Activated CD8-positive, alpha-beta memory T cell treated with anti-CD3 and anti-CD28 coated beads, Interleukin-2, amount 50 U/mL, for 4 hours (primary cell): ENCODE measurements around the gene SPTBN1.
"Not testable (repeated sequence)": the region's sequence is repeated elsewhere in the genome, so short reads cannot be mapped to it uniquely, and the experiment has no call there.

Source experiments
- DNase-seq: peaks from one replicate; pipeline ENCODE4 v3.0.0-alpha.2; 2020

SPTBN1 gene

DNA sequence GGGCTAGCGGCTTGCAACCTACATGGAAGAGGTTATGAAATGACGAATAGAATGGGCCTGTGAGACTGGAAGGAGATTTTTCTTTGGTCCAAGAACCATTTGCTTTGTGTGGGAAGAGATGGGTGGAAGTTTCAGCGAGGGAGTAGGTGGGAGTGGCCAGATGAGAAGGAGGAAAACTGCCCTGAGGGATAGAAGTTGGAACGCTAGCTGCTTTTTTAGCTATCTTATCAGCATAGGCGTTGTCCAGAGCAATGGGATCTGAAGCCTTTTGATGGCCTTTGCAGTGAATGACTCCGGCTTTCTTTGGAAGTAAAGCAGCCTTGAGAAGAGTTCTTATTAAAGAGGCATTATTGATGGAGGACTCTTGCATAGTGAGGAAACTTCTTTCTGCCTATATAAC, 52.4 kb downstream of the SPTBN1 start:
- DNase-seq = no peak

DNA sequence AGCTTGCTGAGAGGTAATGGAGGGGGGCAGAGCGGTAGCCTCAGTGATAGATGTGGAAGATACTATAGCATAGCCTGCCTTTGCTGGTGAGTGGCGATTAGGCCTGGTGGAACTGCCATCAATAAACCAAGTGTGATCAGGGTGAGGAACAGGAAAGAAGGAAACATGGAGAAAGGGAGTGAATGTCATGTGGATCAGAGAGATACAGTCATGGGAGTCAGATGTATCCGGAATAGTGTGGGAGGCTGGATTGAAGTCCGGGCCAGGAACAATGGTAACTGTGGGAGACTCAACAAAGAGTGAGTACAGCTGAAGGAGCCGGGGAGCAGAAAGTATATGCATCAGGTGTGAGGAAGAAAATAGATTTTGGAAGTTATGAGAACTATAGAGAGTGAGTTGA, 52.9 kb downstream of the SPTBN1 start:
- not testable (repeated sequence) for DNase-seq

DNA sequence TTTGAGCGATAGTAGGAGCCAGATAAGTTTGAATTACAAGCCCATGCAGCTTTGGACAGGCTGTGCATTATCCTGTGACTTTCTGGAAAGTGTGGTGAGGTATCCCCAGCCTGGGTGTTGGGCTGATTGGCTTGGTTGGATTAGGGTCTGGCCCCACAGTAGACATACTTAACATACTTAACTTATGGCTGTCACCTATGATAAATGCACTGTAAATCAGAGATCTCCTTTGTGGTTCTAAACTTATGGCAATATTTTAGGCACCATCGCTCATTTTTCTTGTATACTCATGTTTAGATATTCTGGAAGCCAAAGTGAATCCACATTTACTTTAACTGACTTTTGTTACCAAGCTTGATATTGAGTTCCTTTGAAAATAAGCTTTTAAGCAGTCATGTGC, 54.8 kb downstream of the SPTBN1 start:
- DNase-seq = no peak

GRCh38 chr2:54512183-54512582, 56.1 kb downstream of the SPTBN1 start:
- DNase-seq = no peak

- no peak for DNase-seq
These were observed 56.7 kb downstream of the SPTBN1 start for GRCh38 chr2:54512663-54513362.

DNA sequence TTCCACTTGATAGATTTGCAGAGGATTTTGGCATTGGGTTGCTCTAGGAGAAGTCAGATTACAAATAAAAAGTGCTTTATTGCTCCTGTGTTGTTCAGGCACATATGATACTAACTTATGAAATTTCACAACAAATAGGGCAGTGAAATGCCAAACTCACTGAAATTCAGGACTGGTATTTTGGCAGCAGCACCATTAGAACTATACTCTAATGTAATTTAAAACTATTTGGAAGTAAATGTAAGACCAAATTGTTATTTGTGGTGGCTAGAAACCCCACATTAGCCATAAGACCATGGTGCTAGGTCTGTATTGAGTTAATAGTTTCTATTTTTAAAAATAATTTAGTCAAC, 57.2 kb downstream of the SPTBN1 start:
- no peak for DNase-seq

DNA sequence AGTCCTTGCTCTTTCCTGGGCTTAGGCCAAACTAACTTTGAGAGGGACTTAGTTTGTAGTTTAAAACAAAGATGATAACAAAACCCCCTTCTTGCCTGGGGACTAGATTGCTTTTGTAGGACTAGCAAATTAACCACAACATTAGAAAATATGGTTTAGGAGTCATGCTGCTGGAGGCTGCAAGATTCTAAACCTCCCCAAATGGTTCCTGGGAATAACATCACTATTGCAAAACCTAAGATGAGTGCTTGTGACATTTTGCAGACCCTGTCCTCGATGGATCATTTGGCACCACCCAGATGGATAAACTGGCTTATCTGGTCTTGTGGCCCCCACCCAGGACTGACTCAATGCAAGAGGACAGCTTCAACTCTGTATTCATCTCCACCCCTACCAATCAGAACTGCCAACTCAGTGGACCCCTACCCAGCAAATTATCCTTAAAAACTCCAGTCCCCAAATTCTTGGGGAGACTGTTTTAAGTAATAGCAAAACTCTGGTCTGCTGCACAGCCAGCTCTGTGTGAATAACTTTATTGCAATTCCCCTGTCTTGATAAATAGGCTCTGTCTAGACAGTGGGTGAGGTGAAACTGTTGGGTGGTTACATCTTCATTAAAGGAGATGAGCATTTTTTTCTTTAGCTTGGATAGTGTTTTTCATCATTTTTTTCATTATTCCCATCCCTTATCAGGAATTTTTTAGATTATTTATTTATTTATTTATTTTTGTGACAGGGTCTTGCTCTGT, 58.9 kb downstream of the SPTBN1 start:
- no peak for DNase-seq

DNA sequence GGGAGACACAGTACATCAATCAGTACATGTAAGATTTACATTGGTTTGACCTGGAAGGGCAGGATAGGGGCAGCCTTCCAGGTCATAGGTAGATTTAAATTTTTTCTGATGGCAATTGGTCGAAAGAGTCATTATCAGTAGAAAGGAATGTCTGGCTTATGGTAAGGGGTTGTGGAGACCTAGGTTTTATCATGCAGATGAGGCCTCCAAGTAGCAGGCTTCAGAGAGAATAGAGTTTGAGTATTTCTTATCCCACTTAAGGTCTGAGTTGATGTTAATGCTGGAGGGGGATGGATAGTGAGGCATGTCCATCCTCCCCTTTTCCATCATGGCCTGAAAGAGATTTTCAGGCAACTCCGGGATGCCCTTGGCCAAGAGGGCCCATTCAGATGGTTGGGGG, 60.7 kb downstream of the SPTBN1 start:
- DNase-seq = no peak

DNA sequence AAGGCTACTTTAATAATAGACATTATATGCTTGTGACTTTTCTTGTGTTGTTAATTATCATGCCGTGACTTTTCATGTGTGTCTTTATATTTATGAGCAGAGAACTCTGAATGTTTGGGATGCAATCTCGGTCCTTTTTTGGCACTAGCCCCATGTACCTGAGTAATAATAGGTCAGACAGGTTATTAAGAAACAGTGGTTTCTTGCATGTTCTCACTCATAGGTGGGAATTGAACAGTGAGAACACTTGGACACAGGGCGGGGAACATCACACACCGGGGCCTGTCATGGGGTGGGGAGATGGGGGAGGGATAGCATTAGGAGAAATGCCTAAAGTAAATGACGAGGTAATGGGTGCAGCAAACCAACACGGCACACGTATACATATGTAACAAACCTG, 61.9 kb downstream of the SPTBN1 start:
- DNase-seq = not testable (repeated sequence)

DNA sequence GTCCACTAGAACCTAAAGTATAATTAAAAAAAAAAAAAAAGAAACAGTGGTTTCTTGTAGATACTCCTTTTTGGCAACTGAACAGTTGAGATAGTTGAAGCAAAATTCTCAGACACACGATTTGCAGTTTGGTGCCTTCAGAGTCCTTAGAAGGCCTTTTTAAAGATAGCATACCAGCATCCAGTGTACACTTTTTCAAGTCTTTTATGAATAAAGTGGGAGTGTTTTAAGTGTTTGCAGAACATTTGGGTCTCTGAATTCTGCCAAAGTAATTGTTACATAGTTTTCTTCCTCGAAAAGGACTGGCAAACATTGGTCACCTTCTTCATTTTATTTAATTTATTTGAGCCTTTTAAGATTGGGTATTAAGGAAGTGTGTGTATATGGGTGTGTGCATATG, 62.3 kb downstream of the SPTBN1 start:
- DNase-seq = no peak

GRCh38 chr2:54519841-54520459, 63.8 kb downstream of the SPTBN1 start:
- DNase-seq = no peak

- DNase-seq = no peak
These were observed 64.6 kb downstream of the SPTBN1 start for GRCh38 chr2:54520687-54521086.

DNA sequence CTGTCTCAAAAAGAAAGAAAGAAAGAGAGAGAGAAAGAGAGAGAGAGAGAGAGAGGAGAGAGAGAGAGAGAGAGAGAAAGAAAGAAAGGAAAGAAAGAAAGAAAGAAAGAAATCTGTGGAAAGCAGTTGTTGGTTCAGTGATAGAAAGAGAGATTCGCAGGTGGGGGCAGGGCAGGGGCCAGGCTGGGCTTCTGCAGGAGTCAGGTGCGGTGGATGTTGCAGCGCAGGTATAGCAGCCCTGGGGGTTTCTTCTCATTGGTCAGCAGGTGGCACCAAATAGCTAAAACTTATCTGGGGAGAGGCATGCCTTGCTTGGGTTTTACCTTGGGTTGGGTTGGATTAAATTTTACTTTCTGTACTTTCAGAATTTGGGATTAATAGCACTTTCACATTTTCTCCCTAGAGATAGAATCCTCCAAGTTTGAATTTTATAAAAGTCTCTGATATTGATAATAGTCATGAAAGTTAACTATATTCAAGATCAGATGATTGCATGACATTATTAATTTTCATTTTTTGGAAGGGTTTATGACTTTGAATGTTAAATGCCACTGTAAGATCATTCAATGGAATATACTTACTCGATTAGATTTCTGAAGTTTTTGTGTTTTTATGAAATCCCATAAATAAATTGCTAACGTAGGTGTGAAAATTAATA, 66.6 kb downstream of the SPTBN1 start:
- peak; percentile 61 for DNase-seq

- DNase-seq = no peak
These were observed 67.3 kb downstream of the SPTBN1 start for GRCh38 chr2:54523324-54523959.

DNA sequence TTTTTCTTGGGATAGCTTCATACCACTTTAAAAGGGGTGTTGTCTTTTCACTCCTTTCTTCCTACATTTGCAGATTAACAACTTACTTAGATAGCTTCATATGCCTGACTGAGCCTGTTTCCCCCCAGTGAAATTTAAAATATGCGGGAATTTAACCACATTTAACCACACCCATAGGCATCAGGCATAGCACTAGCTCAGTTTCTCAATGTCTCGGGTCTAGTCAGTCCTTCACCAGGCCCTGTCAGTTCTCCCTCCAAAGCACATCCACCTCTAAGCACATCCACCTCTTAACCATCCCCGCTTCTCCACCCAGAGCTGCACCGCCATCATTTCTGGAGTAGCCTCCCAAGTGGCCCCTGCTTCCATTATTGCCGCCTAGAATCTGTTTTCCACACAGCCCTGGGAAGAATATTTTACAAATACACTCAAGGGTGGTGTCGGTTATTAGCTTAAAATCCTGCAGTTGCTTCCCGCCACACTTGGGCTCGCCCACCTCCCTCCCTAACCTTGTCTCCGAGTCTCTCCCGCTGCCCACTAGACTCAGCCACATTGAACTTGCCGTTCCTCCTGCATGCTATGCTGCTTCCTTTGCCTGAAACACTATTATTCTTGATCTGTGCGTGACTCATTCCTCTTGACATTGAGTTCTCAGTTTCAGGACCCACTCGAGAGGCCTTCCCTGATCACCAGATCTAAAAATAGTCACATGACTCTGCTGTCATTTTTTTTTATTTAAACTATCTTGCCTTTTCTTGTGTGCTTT, 68.3 kb downstream of the SPTBN1 start:
- DNase-seq = no peak

DNA sequence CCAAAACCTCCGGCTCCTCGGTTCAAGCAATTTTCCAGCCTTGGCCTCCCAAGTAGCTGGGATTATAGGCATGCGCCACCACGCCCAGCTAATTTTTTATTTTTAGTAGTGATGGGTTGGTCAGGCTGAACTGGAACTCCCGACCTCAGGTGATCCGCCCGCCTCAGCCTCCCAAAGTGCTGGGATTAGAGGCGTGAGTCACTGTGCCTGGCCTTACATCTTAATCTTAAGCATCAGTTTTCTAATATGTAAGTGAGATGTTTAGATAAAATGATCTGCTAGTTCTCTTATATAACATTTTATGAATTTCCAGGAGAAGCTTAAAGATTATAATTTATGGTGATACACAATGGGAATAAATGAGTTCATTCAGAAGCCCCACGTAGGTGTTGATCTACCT, 69.2 kb downstream of the SPTBN1 start:
- DNase-seq = no peak

- no peak for DNase-seq
These were observed 70.2 kb downstream of the SPTBN1 start for GRCh38 chr2:54526226-54526879.

GRCh38 chr2:54528311-54528955, 72.3 kb downstream of the SPTBN1 start:
- DNase-seq = no peak

DNA sequence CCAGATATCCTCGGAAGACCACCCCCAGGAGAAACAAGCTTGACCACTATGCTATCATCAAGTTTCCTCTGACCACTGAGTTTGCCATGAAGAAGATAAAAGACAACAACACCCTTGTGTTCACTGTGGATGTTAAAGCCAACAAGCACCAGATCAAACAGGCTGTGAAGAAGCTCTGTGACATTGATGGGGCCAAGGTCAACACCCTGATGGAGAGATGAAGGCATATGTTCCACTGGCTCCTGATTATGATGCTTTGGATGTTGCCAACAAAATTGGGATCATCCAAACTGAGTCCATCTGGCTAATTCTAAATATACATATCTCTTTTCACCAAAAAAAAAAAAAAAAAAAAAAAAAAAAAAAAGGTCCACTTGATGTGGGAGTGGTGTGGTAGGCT, 73.4 kb downstream of the SPTBN1 start:
- DNase-seq = not testable (repeated sequence)

- no peak for DNase-seq
These were observed 73.8 kb downstream of the SPTBN1 start for GRCh38 chr2:54529935-54530334.

GRCh38 chr2:54531558-54531957, 75.4 kb downstream of the SPTBN1 start:
- no peak for DNase-seq
